ENCODE results near the gene CMSS1.
A peak's percentile ranks its signal among the peaks of the same experiment; 100 is the strongest.

CMSS1 gene

GRCh38 chr3:99927671-99928457 is 110.2 kb downstream of the CMSS1 start:
- Histone ChIP-seq H3K4me1 (peaks cover 10% of the 10 kb centered on the region), H3K9me3 (no peaks in the 10 kb centered on the region), H3K36me3 (peaks cover 3% of the 10 kb centered on the region; the same call in 1 of the 2 replicates), H3K4me3 (ENCODE audit: low read depth, low read length) (no peak overlapping the region), H3K27me3 (no peaks in the 10 kb centered on the region)
- no peak for TF ChIP-seq CTCF (IDR thresholded peaks at IDR 0.05; ENCODE audit: low read depth, low read length)
- DNase-seq: no peak

GRCh38 chr3:99928771-99929744 is 111.4 kb downstream of the CMSS1 start:
- peaks cover 10% of the 10 kb centered on the region for H3K4me1 ChIP-seq
- no peak overlapping the region for H3K4me3 ChIP-seq (ENCODE audit: low read depth, low read length)

DNA sequence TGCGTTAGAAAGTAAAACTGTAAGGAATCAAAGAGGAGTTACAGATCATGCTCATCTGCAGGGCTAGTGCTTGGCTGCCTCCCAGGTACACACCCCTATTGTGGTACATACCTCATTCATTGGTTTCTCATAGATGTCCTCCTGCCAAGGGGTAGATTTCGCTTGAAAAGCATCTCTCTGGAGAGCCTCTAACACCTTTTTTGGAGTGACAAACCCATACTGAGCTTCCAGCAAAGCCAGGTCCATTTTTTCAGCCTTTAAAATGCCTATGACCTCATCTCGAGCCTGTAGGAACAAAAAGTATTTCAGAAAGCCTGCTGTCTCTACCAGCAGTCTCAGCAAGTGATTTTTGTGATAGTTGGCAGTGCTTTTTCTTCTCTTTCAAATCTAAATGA is 112.1 kb downstream of the CMSS1 start:
- no peak for TF ChIP-seq CTCF (IDR thresholded peaks at IDR 0.05; ENCODE audit: low read depth, low read length)
- Histone ChIP-seq H3K4me3 (ENCODE audit: low read depth, low read length) (no peak overlapping the region), H3K36me3 (peaks cover 5% of the 10 kb centered on the region; the same call in 1 of the 2 replicates), H3K4me1 (peaks cover 16% of the 10 kb centered on the region), H3K27me3 (no peaks in the 10 kb centered on the region), H3K9me3 (no peaks in the 10 kb centered on the region)
- no peak for DNase-seq

More at GRCh38 chr3:99928771-99929744, 111.4 kb downstream of the CMSS1 start:
- Histone ChIP-seq H3K36me3 (peaks cover 5% of the 10 kb centered on the region; the same call in 1 of the 2 replicates), H3K27me3 (no peaks in the 10 kb centered on the region), H3K9me3 (no peaks in the 10 kb centered on the region)
- no peak for DNase-seq
- peak; percentile 29; the same call in 1 of the 2 replicates for TF ChIP-seq CTCF (IDR thresholded peaks at IDR 0.05; ENCODE audit: low read depth, low read length)

GRCh38 chr3:99931059-99931458 is 113.4 kb downstream of the CMSS1 start:
- H3K4me3 ChIP-seq (ENCODE audit: low read depth, low read length): no peak overlapping the region
- H3K4me1 ChIP-seq: peaks cover 8% of the 10 kb centered on the region; the same call in 1 of the 2 replicates
- TF ChIP-seq CTCF (IDR thresholded peaks at IDR 0.05; ENCODE audit: low read depth, low read length): no peak
- DNase-seq: no peak
- peaks cover 5% of the 10 kb centered on the region; the same call in 1 of the 2 replicates for H3K36me3 ChIP-seq
- no peaks in the 10 kb centered on the region for H3K27me3 ChIP-seq
- no peaks in the 10 kb centered on the region for H3K9me3 ChIP-seq

GRCh38 chr3:99933971-99934750 is 116.5 kb downstream of the CMSS1 start:
- Histone ChIP-seq H3K9me3 (no peaks in the 10 kb centered on the region), H3K27me3 (no peaks in the 10 kb centered on the region), H3K4me1 (peaks cover 27% of the 10 kb centered on the region), H3K4me3 (ENCODE audit: low read depth, low read length) (no peak overlapping the region), H3K36me3 (peaks cover 5% of the 10 kb centered on the region; the same call in 1 of the 2 replicates)
- TF ChIP-seq CTCF (IDR thresholded peaks at IDR 0.05; ENCODE audit: low read depth, low read length): no peak
- no peak for DNase-seq
